Measurements from ENCODE around the gene SERAC1. TPM values are rescaled to one million over a fixed set of nuclear protein-coding genes. Genes with fewer than 3 reads are reported as not detected.

The SERAC1 gene
- total RNA-seq, 2 donors from 2014 or later, result 15.1 to 19.4 TPM

- H3K36me3 ChIP-seq (ENCODE audit: control insufficient read depth, insufficient read depth, low read length), result peaks cover 33% of the 10 kb centered on the region
- H3K4me3 ChIP-seq (ENCODE audit: low read length), result no peak overlapping the region
- no peaks in the 10 kb centered on the region for H3K27me3 ChIP-seq (ENCODE audit: control insufficient read depth, insufficient read depth, low read length, poor library complexity, severe bottlenecking)
- no peaks in the 10 kb centered on the region for H3K4me1 ChIP-seq (ENCODE audit: control insufficient read depth, insufficient read depth, low read length)
- DNase-seq, result no peak
- Mint-ChIP-seq H3K4me1 (no peaks in the 10 kb centered on the region), H3K36me3 (ENCODE audit: low read depth) (peaks cover 25% of the 10 kb centered on the region), H3K9me3 (no peaks in the 10 kb centered on the region), H3K4me3 (no peak overlapping the region), H3K27me3 (ENCODE audit: insufficient read depth) (no peaks in the 10 kb centered on the region), H3K27ac (no peak overlapping the region)
- H3K9me3 ChIP-seq (ENCODE audit: control insufficient read depth, low read length), result peaks cover 8% of the 10 kb centered on the region
- no peak overlapping the region for H3K27ac ChIP-seq (ENCODE audit: low read depth, low read length)
- WGBS, 2 experiments (ENCODE audit: insufficient coverage in 1 of 2, insufficient read length in 1 of 2), result 96 to 97% methylated on average over 17 to 29 of the region's 29 CpGs
- no peak overlapping the region for H3K9ac ChIP-seq (ENCODE audit: extremely low read depth, low read length, poor library complexity, severe bottlenecking)
- TF ChIP-seq CTCF (conservative IDR thresholded peaks at IDR 0.05), result no peak
Observed at GRCh38 chr6:158061709-158062461, 106.2 kb downstream of the SERAC1 start.

GRCh38 chr6:158061361-158061708, 106.7 kb downstream of the SERAC1 start:
- Histone ChIP-seq H3K27ac (ENCODE audit: low read depth, low read length) (no peak overlapping the region), H3K4me1 (ENCODE audit: control insufficient read depth, insufficient read depth, low read length) (no peaks in the 10 kb centered on the region), H3K27me3 (ENCODE audit: control insufficient read depth, insufficient read depth, low read length, poor library complexity, severe bottlenecking) (no peaks in the 10 kb centered on the region), H3K9ac (ENCODE audit: extremely low read depth, low read length, poor library complexity, severe bottlenecking) (no peak overlapping the region), H3K4me3 (ENCODE audit: low read length) (no peak overlapping the region), H3K36me3 (ENCODE audit: control insufficient read depth, insufficient read depth, low read length) (peaks cover 29% of the 10 kb centered on the region), H3K9me3 (ENCODE audit: control insufficient read depth, low read length) (peaks cover 8% of the 10 kb centered on the region)
- 90 to 100% methylated on average over 5 of the region's 5 CpGs for WGBS, 2 experiments (ENCODE audit: insufficient coverage in 1 of 2, insufficient read length in 1 of 2)
- Mint-ChIP-seq H3K4me1 (no peaks in the 10 kb centered on the region), H3K36me3 (ENCODE audit: low read depth) (peaks cover 20% of the 10 kb centered on the region), H3K27me3 (ENCODE audit: insufficient read depth) (no peaks in the 10 kb centered on the region), H3K9me3 (no peaks in the 10 kb centered on the region), H3K4me3 (no peak overlapping the region), H3K27ac (no peak overlapping the region)
- TF ChIP-seq CTCF (conservative IDR thresholded peaks at IDR 0.05), result no peak
- no peak for DNase-seq

- no peaks in the 10 kb centered on the region for H3K27me3 Mint-ChIP-seq (ENCODE audit: insufficient read depth)
- Histone ChIP-seq H3K9me3 (ENCODE audit: control insufficient read depth, low read length) (peaks cover 8% of the 10 kb centered on the region), H3K27ac (ENCODE audit: low read depth, low read length) (no peak overlapping the region), H3K36me3 (ENCODE audit: control insufficient read depth, insufficient read depth, low read length) (peaks cover 27% of the 10 kb centered on the region), H3K4me1 (ENCODE audit: control insufficient read depth, insufficient read depth, low read length) (no peaks in the 10 kb centered on the region), H3K27me3 (ENCODE audit: control insufficient read depth, insufficient read depth, low read length, poor library complexity, severe bottlenecking) (no peaks in the 10 kb centered on the region), H3K4me3 (ENCODE audit: low read length) (no peak overlapping the region), H3K9ac (ENCODE audit: extremely low read depth, low read length, poor library complexity, severe bottlenecking) (no peak overlapping the region)
- 91 to 97% methylated on average over 6 to 11 of the region's 11 CpGs for WGBS, 2 experiments (ENCODE audit: insufficient coverage in 1 of 2, insufficient read length in 1 of 2)
- no peaks in the 10 kb centered on the region for H3K9me3 Mint-ChIP-seq
- peaks cover 19% of the 10 kb centered on the region for H3K36me3 Mint-ChIP-seq (ENCODE audit: low read depth)
- TF ChIP-seq CTCF (conservative IDR thresholded peaks at IDR 0.05), result no peak
- no peaks in the 10 kb centered on the region for H3K4me1 Mint-ChIP-seq
- peak; percentile 65 for DNase-seq
- no peak overlapping the region for H3K4me3 Mint-ChIP-seq
- peak overlapping the region; percentile 61 for H3K27ac Mint-ChIP-seq
Observed at GRCh38 chr6:158060455-158061360, 107.4 kb downstream of the SERAC1 start.

Other genes with a start within 250 kb of the SERAC1 start
- gene SYNJ2, start 186.4 kb downstream of the SERAC1 start, total RNA-seq, result 10 to 100 TPM; 21.2 to 32.8 TPM
- 10 to 100 TPM; 31.3 to 41.6 TPM for gene GTF2H5, start 88 bp upstream of the SERAC1 start, total RNA-seq
- gene TULP4, start 144.2 kb upstream of the SERAC1 start, total RNA-seq, result 100 to 1,000 TPM; 102 to 103 TPM

All from endodermal cell (in vitro differentiated cells).